K562 (cell line): ENCODE measurements around the gene LAPTM4A. TPM values are rescaled to one million over a fixed set of nuclear protein-coding genes. Genes with fewer than 3 reads are reported as not detected.
A peak's percentile ranks its signal among the peaks of the same experiment; 100 is the strongest.

Experiments used
- ATAC-seq: fragments of 200-7000 bp; cut with Tn5 transposase; 3 replicates; pipeline ENCODE4 v1.9.1; 2020; ENCODE audit warnings: moderate library complexity
- BruUV-seq: library from RNA; stranded (reverse); fragments of 400-500 nt; replicated peaks from 2 replicates; lab custom pipeline; 2021; lab: Mats Ljungman, UMichigan
- CTCF ChIA-PET: fragments of 300-600 bp; formaldehyde crosslinking; extraction: SDS; loops from one replicate; lab custom pipeline; 2021; ENCODE audit warnings: low intra/inter-chr PET ratio; lab: Yijun Ruan, JAX
- POLR2A ChIA-PET: fragments of 300-600, 350-650 bp; sonication (Branson Sonifier 250); formaldehyde crosslinking; extraction: SDS; loops from one replicate; lab custom pipeline; 2021; ENCODE audit warnings: antibody characterized with exemption, inconsistent platforms; lab: Yijun Ruan, JAX
- DNase-seq, 4 experiments: peaks; one replicate each; pipeline versions ENCODE4 v3.0.0 to v3.0.0-alpha.2; 2011 to 2018; ENCODE audit warnings: low spot score in 3 of 4, mixed read lengths in 3 of 4; ENCODE audit errors: extremely low read depth in 1 of 4
- FAIRE-seq: peaks from 2 replicates; lab custom pipeline; 2011; peaks lifted over from hg19 to GRCh38; lab: Jason Lieb, UNC
- H2AFZ ChIP-seq: 2 replicates; pipeline ENCODE4 v1.6.0; 2011; ENCODE audit warnings: low read depth, low read length, control low read depth, inconsistent platforms
- H3K27ac ChIP-seq: fragments of 200-600 bp; 3 replicates; pipeline ENCODE4 v1.8.0; 2011; ENCODE audit warnings: low read depth, mild to moderate bottlenecking, control low read depth, inconsistent platforms, low read length, moderate library complexity, mixed read lengths; ENCODE audit errors: extremely low read depth
- H3K27me3 ChIP-seq, 2 experiments: fragments of 300-600 bp in 1 of 2; 2 replicates in 1 of 2; 3 replicates in 1 of 2; pipeline versions ENCODE4 v1.6.0 to v1.8.0; 2011; ENCODE audit warnings: inconsistent platforms in 2 of 2, low read length in 2 of 2, mild to moderate bottlenecking in 1 of 2, mixed read lengths in 1 of 2, moderate library complexity in 1 of 2; ENCODE audit not compliant: control insufficient read depth in 2 of 2, insufficient read depth in 2 of 2
- H3K36me3 ChIP-seq: fragments of 300-600 bp; 3 replicates; pipeline ENCODE4 v1.8.0; 2011; ENCODE audit warnings: mild to moderate bottlenecking, low read length, inconsistent platforms; ENCODE audit not compliant: control insufficient read depth, insufficient read depth
- H3K4me1 ChIP-seq, 2 experiments: fragments of 200-600 bp in 1 of 2; replicated peaks in 1 of 2; 2 replicates in 1 of 2; 3 replicates in 1 of 2; pipeline versions ENCODE4 v1.5.1 to v1.8.0; 2011; ENCODE audit warnings: inconsistent platforms in 2 of 2, low read length in 2 of 2, mild to moderate bottlenecking in 1 of 2, mixed read lengths in 1 of 2, moderate library complexity in 1 of 2; ENCODE audit not compliant: control insufficient read depth in 2 of 2, insufficient read depth in 2 of 2
- H3K4me2 ChIP-seq: 2 replicates; pipeline ENCODE4 v1.6.1; 2011; ENCODE audit warnings: low read length, control low read depth, inconsistent platforms, mixed read lengths; ENCODE audit not compliant: insufficient read depth
- H3K4me3 ChIP-seq: fragments of 200-600 bp; sonication (generic), shearing (Covaris generic); 2 replicates; pipeline ENCODE4 v1.5.1; 2016; ENCODE audit warnings: control low read depth, inconsistent platforms
- H3K79me2 ChIP-seq: fragments of 200-600 bp; 3 replicates; pipeline ENCODE4 v1.8.0; 2011; ENCODE audit warnings: low read length, inconsistent platforms; ENCODE audit not compliant: control insufficient read depth, insufficient read depth
- H3K9ac ChIP-seq, 2 experiments: 2 replicates each; pipeline versions ENCODE4 v1.6.0 to v1.6.1; 2011; ENCODE audit warnings: low read depth in 2 of 2, low read length in 2 of 2, control low read depth in 1 of 2, inconsistent platforms in 1 of 2, mild to moderate bottlenecking in 1 of 2, mixed read lengths in 1 of 2; ENCODE audit not compliant: insufficient read depth in 1 of 2
- H3K9me1 ChIP-seq: one replicate; pipeline ENCODE4 v1.6.0; 2011; ENCODE audit warnings: inconsistent platforms, mild to moderate bottlenecking, low read length, moderate library complexity; ENCODE audit not compliant: control insufficient read depth, insufficient read depth
- H3K9me3 ChIP-seq: replicated peaks from 2 replicates; pipeline ENCODE4 v1.5.1; 2011; ENCODE audit warnings: low read depth, low read length, inconsistent platforms; ENCODE audit not compliant: control insufficient read depth, insufficient read depth
- H4K20me1 ChIP-seq: replicated peaks from 2 replicates; pipeline ENCODE4 v1.6.1; 2011; ENCODE audit warnings: low read length, inconsistent platforms, mixed read lengths; ENCODE audit not compliant: control insufficient read depth, insufficient read depth
- C11orf30 ChIP-seq: fragments of 450-650 bp; IDR thresholded peaks from 2 replicates; pipeline ENCODE4 v1.6.1; 2016; ENCODE audit warnings: low read depth, mild to moderate bottlenecking
- FOXA3 ChIP-seq, 2 experiments: fragments of 450-650 bp in 1 of 2; sonication (generic) in 1 of 2; formaldehyde crosslinking; IDR thresholded peaks in 1 of 2; conservative IDR thresholded peaks in 1 of 2; 2 replicates each; pipeline versions ENCODE4 v1.4.0 to v1.8.0; 2020 to 2022; ENCODE audit warnings: mild to moderate bottlenecking in 2 of 2, missing genetic modification reagents in 1 of 2
- MAFF ChIP-seq: IDR thresholded peaks from 2 replicates; pipeline ENCODE4 v1.6.1; 2012; ENCODE audit warnings: low read length, improper control_type of control experiment
- MAFG ChIP-seq: fragments of 450-650 bp; conservative IDR thresholded peaks from 2 replicates; pipeline ENCODE4 v1.6.1; 2016; ENCODE audit warnings: missing genetic modification characterization, missing compliant biosample characterization
- MAFK ChIP-seq: IDR thresholded peaks from 2 replicates; pipeline ENCODE4 v1.6.1; 2011; ENCODE audit warnings: low read length, improper control_type of control experiment
- ZNF316 ChIP-seq: fragments of 450-650 bp; IDR thresholded peaks from 2 replicates; pipeline ENCODE4 v1.6.1; 2016
- ZNF668 ChIP-seq: fragments of 250-450 bp; sonication (Bioruptor Pico); IDR thresholded peaks from 2 replicates; pipeline ENCODE4 v1.8.0; 2022; ENCODE audit warnings: mild to moderate bottlenecking, inconsistent platforms
- WGBS: fragments of 100-300 bp; shearing (Covaris generic); methylation state at CpG from one replicate; pipeline ENCODE4 v1.1.6; 2016; ENCODE audit warnings: low coverage, mixed read lengths; ENCODE audit not compliant: insufficient coverage; ENCODE audit errors: missing lambda C conversion rate; 5-methylcytosine and 5-hydroxymethylcytosine counted together
- in situ Hi-C: fragments of 300-500 bp; cut with MboI; formaldehyde crosslinking; loops from 4 replicates; pipeline ENCODE4 v1.15.0; 2018; ENCODE audit warnings: inconsistent platforms, mixed read lengths
- intact Hi-C: fragments of 100-400 bp; cut with micrococcal nuclease; formaldehyde crosslinking; loops from 2 replicates; pipeline ENCODE4 v1.14.2; 2022
- polyA plus RNA-seq, 8 experiments: library from polyadenylated mRNA; depleted of rRNA in 4 of 8; stranded (reverse) in 5 of 8; unstranded in 3 of 8; fragments of >200 nt; fragmentation: Nextera tagmentation in 2 of 8; fragmentation: Illumina TruSeq in 1 of 8; extraction: Ambion mirVana in 2 of 8; extraction: Trizol in 1 of 8; gene quantifications; 2 replicates each; pipeline versions ENCODE4 v1.2.1 to v1.2.3, GENCODE V29; 2011 to 2014; ENCODE audit warnings: inconsistent platforms in 1 of 8, missing spikeins in 1 of 8
- total RNA-seq, 7 experiments: library from RNA; depleted of rRNA in 6 of 7; stranded (reverse); fragments of >200 nt in 6 of 7; fragmentation: Illumina TruSeq in 2 of 7; extraction: Trizol in 2 of 7; gene quantifications; 2 replicates each; pipeline versions ENCODE4 v1.2.1 to v1.2.3, GENCODE V29; 2011 to 2021; ENCODE audit warnings: low replicate concordance in 1 of 7

LAPTM4A gene
- total and polyA plus RNA-seq, 9 of the 15 experiments (the other 6 are each of a cell fraction or from before 2014, with no cell fraction given): 13.4 to 157 (median 50.1) TPM

- no peak overlapping the region for H3K4me3 ChIP-seq
- intact Hi-C loops: no loop called here
- H2AFZ ChIP-seq: no peak overlapping the region
- no peaks in the 10 kb centered on the region for H3K9me1 ChIP-seq
- TF ChIP-seq MAFF (peak; percentile 98), MAFK (peak; percentile 99), ZNF316 (peak; percentile 98), ZNF668 (CRISPR knock-in tag) (no peak), C11orf30 (peak; percentile 93), MAFG (tag) (peak; percentile 94), FOXA3 (CRISPR knock-in tag; conservative IDR thresholded peaks at IDR 0.05 in 1 of 2, IDR thresholded peaks at IDR 0.05 in 1 of 2) (no peak)
- no peaks in the 10 kb centered on the region for H3K9me3 ChIP-seq
- H4K20me1 ChIP-seq: no peaks in the 10 kb centered on the region
- H3K79me2 ChIP-seq: peaks cover 11% of the 10 kb centered on the region; the same call in 1 of the 3 replicates
- no peak overlapping the region for H3K4me2 ChIP-seq
- 0% methylated on average over 1 of the region's 1 CpG for WGBS
- no peaks in the 10 kb centered on the region; a peak in 2 of 5 replicates for H3K27me3 ChIP-seq
- H3K27ac ChIP-seq: no peak overlapping the region
- ChIA-PET POLR2A (interaction anchor here (1.0 kb wide), 1 partner anchor 10 kb away, joined by 4 read pairs; no protein-coding TSS in a partner anchor), CTCF (no interaction called here)
- no peak for DNase-seq
- H3K9ac ChIP-seq: no peak overlapping the region
- H3K4me1 ChIP-seq: peaks cover 0 to 9% of the 10 kb centered on the region in 2 experiments; a peak in 2 of 5 replicates
- no peak for FAIRE-seq
- BruUV-seq: no TSS peak
- H3K36me3 ChIP-seq: peaks cover 4% of the 10 kb centered on the region; the same call in 2 of the 3 replicates
- no peak for ATAC-seq
- in situ Hi-C loops: no loop called here
Observed at GRCh38 chr2:19991895-19992294, 59.5 kb downstream of the LAPTM4A start.
